H1 (cell line): ENCODE results near the gene MAJIN. TPM values are rescaled to one million over a fixed set of nuclear protein-coding genes. Genes with fewer than 3 reads are reported as not detected.

Experiments
- CTCF ChIA-PET: fragments of 300-600 bp; sonication (Branson Sonifier 250); formaldehyde crosslinking; loops from one replicate; lab custom pipeline; 2021; ENCODE audit not compliant: partially characterized antibody; lab: Charles Lee
- POLR2A ChIA-PET: fragments of 300-600 bp; sonication (Branson Sonifier 250); formaldehyde crosslinking; loops from one replicate; lab custom pipeline; 2021; ENCODE audit warnings: inconsistent platforms; ENCODE audit not compliant: partially characterized antibody; lab: Charles Lee
- DNase-seq, 2 experiments: peaks; one replicate each; pipeline versions ENCODE4 v3.0.0 to v3.0.0-alpha.2; 2010 to 2022; ENCODE audit warnings: low spot score in 2 of 2, low read depth in 1 of 2, mixed read lengths in 1 of 2
- FAIRE-seq: peaks from 2 replicates; lab custom pipeline; 2011; peaks lifted over from hg19 to GRCh38; lab: Jason Lieb, UNC
- H2AFZ ChIP-seq: 2 replicates; pipeline ENCODE4 v1.8.1; 2012; ENCODE audit warnings: low read length, inconsistent platforms
- H2AK5ac ChIP-seq: 2 replicates; pipeline ENCODE4 v1.6.1; 2013; ENCODE audit warnings: low read depth, low read length
- H2BK120ac ChIP-seq: replicated peaks from 2 replicates; pipeline ENCODE3; 2013; ENCODE audit warnings: low read depth, low read length, inconsistent platforms
- H2BK12ac ChIP-seq: 2 replicates; pipeline ENCODE4 v1.6.1; 2013; ENCODE audit warnings: low read depth, low read length
- H2BK15ac ChIP-seq: 2 replicates; pipeline ENCODE4 v1.6.1; 2013; ENCODE audit warnings: low read length
- H2BK20ac ChIP-seq: 2 replicates; pipeline ENCODE4 v1.6.1; 2013; ENCODE audit warnings: low read length
- H2BK5ac ChIP-seq: 2 replicates; pipeline ENCODE4 v1.6.1; 2013; ENCODE audit warnings: low read depth, low read length
- H3K14ac ChIP-seq: 2 replicates; pipeline ENCODE4 v1.6.1; 2013; ENCODE audit warnings: inconsistent platforms; ENCODE audit not compliant: insufficient read length
- H3K18ac ChIP-seq: 2 replicates; pipeline ENCODE4 v1.6.1; 2013; ENCODE audit warnings: low read length; ENCODE audit errors: extremely low read depth
- H3K23ac ChIP-seq: 2 replicates; pipeline ENCODE4 v1.6.1; 2013; ENCODE audit warnings: inconsistent platforms; ENCODE audit not compliant: insufficient read length
- H3K23me2 ChIP-seq: 2 replicates; pipeline ENCODE4 v1.6.1; 2013; ENCODE audit warnings: low read depth, low read length
- H3K27ac ChIP-seq: 2 replicates; pipeline ENCODE4 v1.6.1; 2011; ENCODE audit warnings: low read depth, low read length, inconsistent platforms
- H3K27me3 ChIP-seq, 4 experiments: replicated peaks in 1 of 4; 1 replicate in 1 of 4; 2 replicates in 3 of 4; pipeline versions ENCODE4 v1.6.1 to v1.8.1; 2011 to 2013; ENCODE audit warnings: low read length in 3 of 4, mild to moderate bottlenecking in 3 of 4, inconsistent platforms in 2 of 4, mixed read lengths in 2 of 4, moderate library complexity in 1 of 4; ENCODE audit not compliant: control insufficient read depth in 3 of 4, insufficient read depth in 3 of 4; ENCODE audit errors: extremely low read depth in 1 of 4
- H3K36me3 ChIP-seq, 4 experiments: 2 replicates each; pipeline versions ENCODE4 v1.6.1 to v1.8.1; 2011 to 2013; ENCODE audit warnings: mild to moderate bottlenecking in 4 of 4, low read length in 3 of 4, moderate library complexity in 2 of 4, control low read depth in 1 of 4, inconsistent platforms in 1 of 4; ENCODE audit not compliant: insufficient read depth in 4 of 4, control insufficient read depth in 2 of 4
- H3K4ac ChIP-seq: replicated peaks from 2 replicates; pipeline ENCODE3; 2013; ENCODE audit warnings: low read length, low read depth, mixed read lengths, inconsistent platforms; ENCODE audit not compliant: insufficient read length
- H3K4me1 ChIP-seq, 4 experiments: replicated peaks in 1 of 4; 1 replicate in 1 of 4; 2 replicates in 3 of 4; pipeline versions ENCODE4 v1.6.1 to v1.8.1; 2011 to 2013; ENCODE audit warnings: low read length in 3 of 4, inconsistent platforms in 2 of 4, mixed read lengths in 1 of 4; ENCODE audit not compliant: insufficient read depth in 4 of 4, control insufficient read depth in 3 of 4
- H3K4me2 ChIP-seq, 2 experiments: 2 replicates each; pipeline versions ENCODE4 v1.6.1 to v1.8.1; 2011 to 2013; ENCODE audit warnings: low read depth in 2 of 2, low read length in 2 of 2, control low read depth in 1 of 2, inconsistent platforms in 1 of 2, mild to moderate bottlenecking in 1 of 2; ENCODE audit not compliant: insufficient read depth in 1 of 2
- H3K4me3 ChIP-seq, 4 experiments: fragments of 200-600, 300-600 bp in 1 of 4; sonication (generic), shearing (Covaris generic), sonication (Bioruptor Twin) in 1 of 4; 2 replicates each; pipeline versions ENCODE4 v1.5.1 to v1.8.1; 2011 to 2016; ENCODE audit warnings: low read length in 4 of 4, low read depth in 3 of 4, control low read depth in 2 of 4, inconsistent platforms in 2 of 4, mild to moderate bottlenecking in 2 of 4, mixed read lengths in 1 of 4, moderate library complexity in 1 of 4; ENCODE audit not compliant: insufficient read depth in 2 of 4; ENCODE audit errors: extremely low read depth in 1 of 4
- H3K56ac ChIP-seq: replicated peaks from 2 replicates; pipeline ENCODE3; 2013; ENCODE audit warnings: low read depth, mild to moderate bottlenecking, mixed read lengths, low read length, inconsistent platforms; ENCODE audit not compliant: insufficient read length
- H3K79me1 ChIP-seq: 2 replicates; pipeline ENCODE4 v1.6.1; 2013; ENCODE audit warnings: low read depth, low read length, control low read depth
- H3K79me2 ChIP-seq, 2 experiments: 2 replicates each; pipeline versions ENCODE4 v1.6.1 to v1.8.1; 2012 to 2013; ENCODE audit warnings: low read length in 2 of 2, mild to moderate bottlenecking in 2 of 2, inconsistent platforms in 1 of 2; ENCODE audit not compliant: insufficient read depth in 2 of 2, control insufficient read depth in 1 of 2
- H3K9ac ChIP-seq, 4 experiments: replicated peaks in 1 of 4; 1 replicate in 1 of 4; 2 replicates in 3 of 4; pipeline versions ENCODE4 v1.6.1 to v1.8.1; 2011 to 2013; ENCODE audit warnings: low read depth in 3 of 4, low read length in 3 of 4, control low read depth in 2 of 4, mild to moderate bottlenecking in 2 of 4, moderate library complexity in 2 of 4, inconsistent platforms in 1 of 4; ENCODE audit errors: extremely low read depth in 1 of 4
- H3K9me3 ChIP-seq, 2 experiments: 2 replicates each; pipeline versions ENCODE4 v1.6.1 to v1.8.1; 2012 to 2013; ENCODE audit warnings: mild to moderate bottlenecking in 2 of 2, moderate library complexity in 2 of 2, control low read depth in 1 of 2, inconsistent platforms in 1 of 2, low read depth in 1 of 2, low read length in 1 of 2, mixed read lengths in 1 of 2; ENCODE audit not compliant: insufficient read depth in 2 of 2
- H4K20me1 ChIP-seq, 2 experiments: replicated peaks in 1 of 2; 2 replicates each; pipeline versions ENCODE3 to v1.8.1; 2011 to 2013; ENCODE audit warnings: inconsistent platforms in 2 of 2, low read length in 2 of 2, mild to moderate bottlenecking in 1 of 2; ENCODE audit not compliant: insufficient read depth in 2 of 2, control insufficient read depth in 1 of 2
- H4K5ac ChIP-seq: 2 replicates; pipeline ENCODE4 v1.6.1; 2013; ENCODE audit warnings: low read length, low read depth, mixed read lengths, inconsistent platforms; ENCODE audit not compliant: insufficient read length
- H4K8ac ChIP-seq: 2 replicates; pipeline ENCODE4 v1.8.0; 2013; ENCODE audit warnings: mild to moderate bottlenecking, moderate library complexity, low read length, inconsistent platforms; ENCODE audit not compliant: insufficient read depth; ENCODE audit errors: extremely low read depth
- H4K91ac ChIP-seq: replicated peaks from 2 replicates; pipeline ENCODE3; 2013; ENCODE audit warnings: low read length, mixed read lengths, inconsistent platforms; ENCODE audit not compliant: insufficient read length
- WGBS, 2 experiments: shearing (Covaris generic) in 1 of 2; methylation state at CpG; one replicate each; pipeline versions ENCODE4 v1.1.6 to v1.1.7; 2013 to 2015; ENCODE audit warnings: low lambda C conversion rate in 2 of 2, mixed read lengths in 2 of 2, inconsistent platforms in 1 of 2, low coverage in 1 of 2, missing lambda C conversion rate in 1 of 2; ENCODE audit not compliant: insufficient replicate concordance in 2 of 2, insufficient coverage in 1 of 2, insufficient read length in 1 of 2; ENCODE audit errors: extremely low coverage in 1 of 2, missing lambda C conversion rate in 1 of 2; 5-methylcytosine and 5-hydroxymethylcytosine counted together
- polyA plus RNA-seq, 7 experiments: library from polyadenylated mRNA; depleted of rRNA in 3 of 7; stranded (reverse) in 5 of 7; unstranded in 2 of 7; fragments of >200 nt in 5 of 7; fragments of 200-250 nt in 2 of 7; gene quantifications; 1 replicate in 5 of 7; 2 replicates in 1 of 7; 4 replicates in 1 of 7; pipeline versions ENCODE4 v1.2.1 to v1.2.3, GENCODE V29; 2011 to 2013; ENCODE audit warnings: missing spikeins in 2 of 7, mixed read lengths in 2 of 7
- total RNA-seq: library from RNA; stranded (reverse); fragmentation: NEBNext Ultra II Directional; extraction: Animal tissue kit (Norgen Biotek cat#: 25700); gene quantifications from 2 replicates; pipeline ENCODE4 v1.2.1, GENCODE V29; 2021

The MAJIN gene
- total and polyA plus RNA-seq, 2 of the 8 experiments (the other 6 are each of a cell fraction or from before 2014, with no cell fraction given): not detected

DNA sequence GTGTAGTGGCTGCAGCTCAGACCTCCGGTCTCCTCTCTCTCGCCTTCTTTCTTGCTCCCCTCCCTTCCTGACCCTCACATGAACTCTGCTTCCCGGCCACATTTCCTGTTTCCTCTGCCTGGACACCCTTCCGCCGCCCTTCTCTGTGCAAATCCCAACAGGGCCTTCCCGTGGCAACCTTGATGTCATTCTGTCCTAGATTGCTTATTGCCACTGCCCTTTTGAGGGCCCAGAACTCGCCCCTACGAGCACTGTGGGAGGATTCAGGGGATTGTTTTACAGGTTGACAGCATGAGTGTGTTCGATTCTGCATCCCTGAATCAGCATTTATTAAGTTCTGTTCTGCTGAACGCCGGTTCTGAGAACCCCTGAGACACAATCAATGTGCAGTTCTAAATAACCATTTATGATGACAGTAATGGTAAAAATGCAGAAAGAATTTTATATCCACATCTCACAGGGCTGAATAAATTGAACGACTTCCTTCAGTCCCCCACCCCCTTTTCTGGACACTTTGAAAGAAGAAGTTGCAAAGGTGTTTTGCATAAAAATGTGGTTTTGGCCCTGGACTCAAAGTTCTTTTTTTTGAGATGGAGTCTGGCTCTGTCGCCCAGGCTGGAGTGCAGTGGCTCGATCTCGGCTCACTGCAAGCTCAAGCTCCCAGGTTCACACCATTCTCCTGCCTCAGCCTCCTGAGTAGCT, 18.5 kb upstream of the MAJIN start:
- ChIA-PET POLR2A (no interaction called here), CTCF (interaction anchor here (1.0 to 1.3 kb wide), 3 partner anchors 11 to 43 kb away, joined by 3 to 4 read pairs (median 3); partner anchors contain the start of gene ARL2)
- H4K91ac ChIP-seq: no peak overlapping the region
- no peak overlapping the region for H2BK15ac ChIP-seq
- H2BK120ac ChIP-seq: no peak overlapping the region
- no peak overlapping the region for H3K4me3 ChIP-seq
- DNase-seq (no peak), FAIRE-seq (no peak)
- H2BK12ac ChIP-seq: no peak overlapping the region
- H3K23me2 ChIP-seq: no peaks in the 10 kb centered on the region; the same call in 1 of the 2 replicates
- H3K9me3 ChIP-seq: no peaks in the 10 kb centered on the region
- H3K4me2 ChIP-seq: no peak overlapping the region
- no peak overlapping the region for H3K18ac ChIP-seq
- H3K4me1 ChIP-seq: no peaks in the 10 kb centered on the region
- H3K79me2 ChIP-seq: no peaks in the 10 kb centered on the region
- no peak overlapping the region for H2BK5ac ChIP-seq
- H4K20me1 ChIP-seq: no peaks in the 10 kb centered on the region
- no peak overlapping the region for H2BK20ac ChIP-seq
- no peak overlapping the region for H3K23ac ChIP-seq
- no peak overlapping the region for H4K8ac ChIP-seq
- no peaks in the 10 kb centered on the region for H3K36me3 ChIP-seq
- H3K79me1 ChIP-seq: no peaks in the 10 kb centered on the region
- H3K4ac ChIP-seq: no peak overlapping the region
- no peak overlapping the region for H2AK5ac ChIP-seq
- 88% methylated on average over 15 of the region's 15 CpGs; no CpG with 5 or more reads in 1 of the 2 experiments for WGBS, 2 experiments
- H3K14ac ChIP-seq: no peak overlapping the region
- no peak overlapping the region for H3K9ac ChIP-seq
- no peak overlapping the region for H3K27ac ChIP-seq
- no peak overlapping the region for H4K5ac ChIP-seq
- H2AFZ ChIP-seq: no peak overlapping the region
- no peaks in the 10 kb centered on the region; a peak in 1 of 7 replicates for H3K27me3 ChIP-seq
- no peak overlapping the region for H3K56ac ChIP-seq
